GM19025 (cell line): Measurements from ENCODE around the gene SPATA6.
"Not testable (repeated sequence)": the region's sequence is repeated elsewhere in the genome, so short reads cannot be mapped to it uniquely, and the experiment has no call there.

Experiments used
- ATAC-seq: cut with Tn5 transposase; IDR thresholded peaks from one replicate; pipeline ENCODE4 v1.9.1; 2021; ENCODE audit warnings: mild to moderate bottlenecking, low read depth, moderate library complexity; ENCODE audit not compliant: unreplicated experiment

SPATA6 gene

DNA sequence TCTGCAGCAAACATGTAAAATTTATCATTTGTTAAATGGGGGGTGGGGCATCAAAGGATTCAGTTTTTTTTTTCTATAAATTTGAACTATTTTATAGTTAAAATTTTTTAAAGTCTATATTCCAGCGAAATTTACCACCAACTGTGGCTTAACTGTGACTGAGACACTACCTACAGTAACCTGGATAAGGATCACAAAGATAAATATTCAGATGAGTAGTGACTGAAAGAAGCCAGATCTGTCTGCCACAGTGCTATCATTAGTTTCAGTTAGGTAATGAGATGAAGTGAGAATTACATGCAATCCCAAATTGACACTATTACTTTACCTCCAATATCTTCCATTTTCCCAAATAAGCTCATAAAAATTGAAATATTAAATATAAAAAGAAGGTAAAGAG lies 5.4 kb downstream of the SPATA6 start:
- ATAC-seq = no peak

- ATAC-seq = no peak
Observed at GRCh38 chr1:48462716-48463302, 9.2 kb downstream of the SPATA6 start.

- no peak for ATAC-seq
Observed at GRCh38 chr1:48450505-48450904, 21.5 kb downstream of the SPATA6 start.

GRCh38 chr1:48448932-48449331 lies 23.1 kb downstream of the SPATA6 start:
- no peak for ATAC-seq

DNA sequence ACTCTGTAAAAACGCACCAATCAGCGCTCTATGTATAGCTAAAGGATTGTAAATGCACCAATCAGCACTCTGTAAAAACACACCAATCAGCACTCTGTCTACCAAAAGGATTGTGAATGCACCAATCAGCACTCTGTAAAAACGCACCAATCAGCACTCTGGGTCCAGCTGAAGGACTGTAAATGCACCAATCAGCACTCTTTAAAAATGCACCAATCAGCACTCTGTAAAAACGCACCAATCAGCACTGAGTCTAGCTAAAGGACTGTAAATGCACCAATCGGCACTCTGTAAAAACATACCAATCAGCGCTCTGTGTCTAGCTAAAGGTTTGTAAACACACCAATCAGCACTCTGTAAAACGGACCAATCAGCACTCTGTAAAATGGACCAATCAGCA lies 27.8 kb downstream of the SPATA6 start:
- not testable (repeated sequence) for ATAC-seq

GRCh38 chr1:48442864-48443619 lies 29.0 kb downstream of the SPATA6 start:
- ATAC-seq = no peak

- not testable (repeated sequence) for ATAC-seq
Observed at GRCh38 chr1:48440786-48441185, 31.2 kb downstream of the SPATA6 start.

- ATAC-seq = no peak
Observed at GRCh38 chr1:48439380-48439779, 32.6 kb downstream of the SPATA6 start.

DNA sequence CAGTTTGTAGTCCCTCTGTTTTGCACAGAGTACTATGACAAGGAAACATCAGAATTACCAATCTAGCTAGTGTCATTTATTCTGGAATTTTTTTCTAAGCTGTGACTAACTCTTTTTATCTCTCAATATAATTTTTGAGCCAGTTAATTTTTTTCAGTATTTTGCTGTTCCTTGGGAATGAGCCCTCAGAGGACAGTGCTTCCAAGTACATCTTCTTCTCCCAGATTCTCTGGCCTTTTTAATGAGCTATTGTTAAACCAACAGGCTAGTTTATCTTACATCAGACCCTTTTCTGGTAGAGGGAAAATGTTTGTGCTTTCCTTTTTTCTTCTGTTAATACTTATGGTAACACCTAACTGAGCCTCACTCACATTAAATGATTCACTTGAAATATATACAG lies 34.6 kb downstream of the SPATA6 start:
- not testable (repeated sequence) for ATAC-seq

- ATAC-seq = not testable (repeated sequence)
Observed at GRCh38 chr1:48435312-48436002, 36.5 kb downstream of the SPATA6 start.

DNA sequence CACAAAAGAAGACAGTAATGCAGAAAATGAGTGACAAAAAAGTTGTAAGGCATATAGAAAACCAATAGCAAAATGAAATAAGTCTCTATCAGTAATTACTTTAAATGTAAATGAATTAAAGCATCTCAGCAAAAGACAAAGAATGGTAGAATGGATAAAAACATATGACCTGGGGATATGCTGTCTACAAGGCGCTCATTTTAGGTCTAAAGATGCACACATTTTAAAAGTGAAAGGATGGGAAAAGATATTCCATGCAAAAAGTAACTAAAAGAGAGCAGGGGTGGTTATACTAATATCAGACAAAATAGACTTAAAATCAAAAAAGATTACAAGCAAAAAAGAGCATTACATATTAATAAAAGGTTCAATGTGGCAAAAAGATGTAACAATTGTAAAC lies 41.2 kb downstream of the SPATA6 start:
- ATAC-seq = no peak

- no peak for ATAC-seq
Observed at GRCh38 chr1:48422009-48422408, 50.0 kb downstream of the SPATA6 start.

- no peak for ATAC-seq
Observed at GRCh38 chr1:48418742-48419141, 53.3 kb downstream of the SPATA6 start.

DNA sequence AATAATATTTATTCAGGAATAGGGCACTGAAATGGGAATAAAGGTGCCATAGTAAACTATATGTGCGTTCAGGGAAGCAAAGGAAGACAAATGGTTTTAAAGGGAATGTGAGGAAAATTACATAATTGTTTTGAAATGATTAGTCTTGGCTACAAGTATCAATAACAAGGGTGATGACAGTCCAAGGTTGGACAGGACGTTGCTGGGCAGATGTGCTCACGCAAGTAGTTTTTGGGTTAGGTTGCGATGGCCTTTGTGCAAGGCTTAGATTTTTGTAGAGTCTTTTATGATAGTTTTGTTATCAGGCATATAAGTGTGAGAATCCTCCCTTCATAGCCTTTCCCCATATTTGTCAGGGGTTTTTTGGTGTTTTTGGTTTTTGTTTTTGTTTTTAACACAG lies 57.0 kb downstream of the SPATA6 start:
- ATAC-seq = no peak

- ATAC-seq = no peak
Observed at GRCh38 chr1:48414264-48414663, 57.7 kb downstream of the SPATA6 start.

- ATAC-seq = no peak
Observed at GRCh38 chr1:48405940-48406339, 66.1 kb downstream of the SPATA6 start.

DNA sequence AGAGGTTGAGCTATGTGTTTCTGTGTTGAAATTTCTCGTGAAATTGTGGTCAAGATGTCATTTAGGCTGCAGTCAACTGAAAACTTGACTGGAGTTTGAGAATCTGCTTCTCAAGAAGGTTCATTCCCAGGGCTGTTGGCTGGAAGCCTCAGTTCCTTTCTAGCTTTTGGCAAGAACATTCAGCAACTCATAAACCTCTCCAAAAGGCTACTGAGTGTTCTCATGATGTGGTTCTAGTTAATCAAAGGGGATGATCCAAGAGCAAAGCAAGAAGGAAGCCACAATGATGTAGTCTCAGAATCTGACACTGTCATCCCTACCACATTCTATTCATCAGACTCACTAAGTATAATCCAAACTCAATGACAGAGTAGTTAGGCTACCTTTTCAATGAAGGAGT lies 66.6 kb downstream of the SPATA6 start:
- ATAC-seq = no peak

- ATAC-seq = no peak
Observed at GRCh38 chr1:48402599-48402998, 69.4 kb downstream of the SPATA6 start.

- no peak for ATAC-seq
Observed at GRCh38 chr1:48396208-48396607, 75.8 kb downstream of the SPATA6 start.

GRCh38 chr1:48391926-48392325 lies 80.1 kb downstream of the SPATA6 start:
- no peak for ATAC-seq

GRCh38 chr1:48387409-48387808 lies 84.6 kb downstream of the SPATA6 start:
- ATAC-seq = no peak

DNA sequence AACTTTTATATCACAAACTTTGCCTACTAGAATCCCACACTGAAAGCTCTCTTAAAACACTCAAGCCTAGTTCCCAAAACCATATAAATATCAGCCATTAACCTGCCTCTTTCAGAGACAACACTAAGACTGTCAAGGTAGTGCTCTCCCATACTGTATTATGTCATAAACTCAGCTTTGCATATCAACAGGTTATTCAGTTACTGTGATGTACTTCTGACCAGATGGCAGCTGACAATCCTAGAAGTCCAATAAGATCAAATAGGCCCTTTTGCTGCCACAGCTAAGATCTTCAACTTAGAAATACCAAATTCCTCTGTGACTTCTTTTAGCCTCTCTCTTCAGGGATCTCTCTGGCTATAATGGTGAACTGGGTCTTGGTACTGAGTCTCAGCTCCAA lies 97.2 kb downstream of the SPATA6 start:
- no peak for ATAC-seq
